ENCODE results near the gene MRPL4.
A peak's percentile ranks its signal among the peaks of the same experiment; 100 is the strongest.
"Not testable (repeated sequence)": the region's sequence is repeated elsewhere in the genome, so short reads cannot be mapped to it uniquely, and the experiment has no call there.

Gene MRPL4

GRCh38 chr19:10260141-10260584 is 8.1 kb downstream of the MRPL4 start:
- DNase-seq (ENCODE audit: extremely low read depth in 1 of 2, low read depth in 1 of 2): peak; percentile 47 to 81

- DNase-seq (ENCODE audit: extremely low read depth in 1 of 2, low read depth in 1 of 2): no peak
Observed at GRCh38 chr19:10262771-10263170, 10.8 kb downstream of the MRPL4 start.

GRCh38 chr19:10266706-10267105 is 14.7 kb downstream of the MRPL4 start:
- DNase-seq (ENCODE audit: extremely low read depth in 1 of 2, low read depth in 1 of 2): no peak

- DNase-seq (ENCODE audit: extremely low read depth in 1 of 2, low read depth in 1 of 2): no peak
Observed at GRCh38 chr19:10268071-10268470, 16.1 kb downstream of the MRPL4 start.

GRCh38 chr19:10269333-10270179 is 17.5 kb downstream of the MRPL4 start:
- DNase-seq (ENCODE audit: extremely low read depth in 1 of 2, low read depth in 1 of 2): peak in 1 of 2 donors; percentile 79

- peak; percentile 75 to 88 for DNase-seq (ENCODE audit: extremely low read depth in 1 of 2, low read depth in 1 of 2)
Observed at GRCh38 chr19:10270180-10270615, 18.2 kb downstream of the MRPL4 start.

- peak in 1 of 2 donors; percentile 81 for DNase-seq (ENCODE audit: extremely low read depth in 1 of 2, low read depth in 1 of 2)
Observed at GRCh38 chr19:10270616-10271394, 18.8 kb downstream of the MRPL4 start, which contains the start of gene ICAM1. Gene ICAM1 (plus strand): TSS chr19:10271120. CDS start chr19:10271160, 40 bp downstream.

GRCh38 chr19:10271543-10272086 is 19.6 kb downstream of the MRPL4 start:
- DNase-seq (ENCODE audit: extremely low read depth in 1 of 2, low read depth in 1 of 2): no peak

- no peak for DNase-seq (ENCODE audit: extremely low read depth in 1 of 2, low read depth in 1 of 2)
Observed at GRCh38 chr19:10274589-10274988, 22.6 kb downstream of the MRPL4 start.

- DNase-seq (ENCODE audit: extremely low read depth in 1 of 2, low read depth in 1 of 2): no peak
Observed at GRCh38 chr19:10277795-10278589, 26.0 kb downstream of the MRPL4 start.

GRCh38 chr19:10278935-10279334 is 26.9 kb downstream of the MRPL4 start:
- no peak for DNase-seq (ENCODE audit: extremely low read depth in 1 of 2, low read depth in 1 of 2)

- no peak for DNase-seq (ENCODE audit: extremely low read depth in 1 of 2, low read depth in 1 of 2)
Observed at GRCh38 chr19:10279737-10280442, 27.9 kb downstream of the MRPL4 start.

- not testable (repeated sequence) for DNase-seq (ENCODE audit: extremely low read depth in 1 of 2, low read depth in 1 of 2)
Observed at GRCh38 chr19:10282043-10282442, 30.0 kb downstream of the MRPL4 start.

- no peak for DNase-seq (ENCODE audit: extremely low read depth in 1 of 2, low read depth in 1 of 2)
Observed at GRCh38 chr19:10283301-10284064, 31.5 kb downstream of the MRPL4 start.

- no peak for DNase-seq (ENCODE audit: extremely low read depth in 1 of 2, low read depth in 1 of 2)
Observed at GRCh38 chr19:10284065-10284959, 32.3 kb downstream of the MRPL4 start.

- no peak for DNase-seq (ENCODE audit: extremely low read depth in 1 of 2, low read depth in 1 of 2)
Observed at GRCh38 chr19:10284960-10285278, 32.9 kb downstream of the MRPL4 start.

GRCh38 chr19:10285393-10285792 is 33.4 kb downstream of the MRPL4 start:
- DNase-seq (ENCODE audit: extremely low read depth in 1 of 2, low read depth in 1 of 2): no peak

All from stimulated activated CD8-positive, alpha-beta memory T cell treated with anti-CD3 and anti-CD28 coated beads, Interleukin-7, amount 100 ng/mL, for 48 hours (primary cell).